ENCODE data around the gene ZNF768. TPM values are rescaled to one million over a fixed set of nuclear protein-coding genes. Genes with fewer than 3 reads are reported as not detected.

The ZNF768 gene
- total RNA-seq, 4 donors from 2014 or later = 41.3 to 87.8 (median 50.9) TPM

- Histone ChIP-seq H3K4me3 (peak overlapping the region; percentile 67 to 85), H3K9me3 (no peaks in the 10 kb centered on the region), H3K36me3 (peaks cover 0 to 25% of the 10 kb centered on the region in 2 donors), H3K4me1 (peaks cover 0 to 32% (median 17%) of the 10 kb centered on the region in 3 donors), H3K27me3 (no peaks in the 10 kb centered on the region), H3K27ac (peak overlapping the region; percentile 94 to 97 (median 95))
- 0 to 18% methylated on average over 6 to 8 of the region's 12 CpGs for WGBS, 2 donors (ENCODE audit: low coverage in 1 of 2)
- ATAC-seq = peak; percentile 62
- TF ChIP-seq POLR2AphosphoS5 (IDR thresholded peaks at IDR 0.05) = peak; percentile 30
- TF ChIP-seq EP300 (IDR thresholded peaks at IDR 0.05) = no peak
- TF ChIP-seq POLR2A (IDR thresholded peaks at IDR 0.05) = no peak
- peak in 3 of 4 experiments; percentile 45 to 76 (median 59) for TF ChIP-seq CTCF (IDR thresholded peaks at IDR 0.05)
Observed at GRCh38 chr16:30535777-30536190, 9.4 kb upstream of the ZNF768 start.

GRCh38 chr16:30535106-30535776, 8.9 kb upstream of the ZNF768 start:
- TF ChIP-seq CTCF (IDR thresholded peaks at IDR 0.05) (no peak), POLR2A (IDR thresholded peaks at IDR 0.05) (no peak), POLR2AphosphoS5 (IDR thresholded peaks at IDR 0.05) (no peak), EP300 (IDR thresholded peaks at IDR 0.05) (no peak)
- peak; percentile 4 for ATAC-seq
- peaks cover 0 to 30% of the 10 kb centered on the region in 2 donors for H3K36me3 ChIP-seq
- peaks cover 0 to 32% (median 17%) of the 10 kb centered on the region in 3 donors for H3K4me1 ChIP-seq
- H3K9me3 ChIP-seq = no peaks in the 10 kb centered on the region
- peak overlapping the region; percentile 67 to 85 for H3K4me3 ChIP-seq
- H3K27me3 ChIP-seq = no peaks in the 10 kb centered on the region
- peak overlapping the region; percentile 94 to 97 (median 95) for H3K27ac ChIP-seq
- WGBS, 2 donors (ENCODE audit: low coverage in 1 of 2) = 2 to 4% methylated on average over 12 to 13 of the region's 18 CpGs

- Histone ChIP-seq H3K4me3 (peak within 1 kb of the TSS; percentile 67 to 85), H3K27ac (peak within 1 kb of the TSS; percentile 94 to 97 (median 95)), H3K36me3 (peaks cover 0 to 31% of the 10 kb centered on the region in 2 donors), H3K4me1 (peaks cover 0 to 32% (median 17%) of the 10 kb centered on the region in 3 donors), H3K27me3 (no peaks in the 10 kb centered on the region), H3K9me3 (no peaks in the 10 kb centered on the region)
- peak; percentile 94 for ATAC-seq
- WGBS, 2 donors (ENCODE audit: low coverage in 1 of 2) = 0% methylated on average over 1 to 14 of the region's 70 CpGs
- TF ChIP-seq EP300 (IDR thresholded peaks at IDR 0.05) (no peak), CTCF (IDR thresholded peaks at IDR 0.05) (peak in 1 of 4 experiments; percentile 4), POLR2A (IDR thresholded peaks at IDR 0.05) (peak; percentile 37 to 52), POLR2AphosphoS5 (IDR thresholded peaks at IDR 0.05) (peak; percentile 75)
Observed at GRCh38 chr16:30534368-30535105, 8.2 kb upstream of the ZNF768 start, which contains the start of gene ZNF747. TSS of gene ZNF747 (minus strand) at chr16:30534858. CDS start at chr16:30534679, 179 bp downstream.

GRCh38 chr16:30533748-30534367, 7.5 kb upstream of the ZNF768 start:
- no peak for ATAC-seq
- Histone ChIP-seq H3K27me3 (no peaks in the 10 kb centered on the region), H3K4me1 (peaks cover 0 to 37% (median 17%) of the 10 kb centered on the region in 3 donors), H3K36me3 (peaks cover 0 to 31% of the 10 kb centered on the region in 2 donors), H3K9me3 (no peaks in the 10 kb centered on the region), H3K4me3 (peak overlapping the region; percentile 67 to 85), H3K27ac (peak overlapping the region; percentile 94 to 97 (median 95))
- no peak for TF ChIP-seq POLR2AphosphoS5 (IDR thresholded peaks at IDR 0.05)
- TF ChIP-seq CTCF (IDR thresholded peaks at IDR 0.05) = no peak
- TF ChIP-seq POLR2A (IDR thresholded peaks at IDR 0.05) = no peak
- TF ChIP-seq EP300 (IDR thresholded peaks at IDR 0.05) = no peak
- WGBS, 2 donors (ENCODE audit: low coverage in 1 of 2) = 23% methylated on average over 11 of the region's 29 CpGs; no CpG with 5 or more reads in 1 of the 2 donors
